ENCODE results near the gene NFATC3. TPM values are rescaled to one million over a fixed set of nuclear protein-coding genes. Genes with fewer than 3 reads are reported as not detected.
"Not testable (repeated sequence)": the region's sequence is repeated elsewhere in the genome, so short reads cannot be mapped to it uniquely, and the experiment has no call there.

Gene NFATC3
- total RNA-seq, 8 experiments from 2014 or later, result 14.0 to 27.0 (median 19.1) TPM

- in situ Hi-C loops (cut with MboI; ENCODE audit: low pct_unique_long_range_greater_than_20kb in 2 of 9, low sequenced_read_pairs in 9 of 9, unreplicated experiment in 9 of 9), result no loop called here
- peak overlapping the region; percentile 61 to 97 (median 83) for H3K4me3 ChIP-seq
- H3K4me1 ChIP-seq (replicated peaks in 1 of 2), result peaks cover 14 to 18% of the 10 kb centered on the region in 2 donors
- 0 to 21% (median 8%) methylated on average over 1 to 6 of the region's 6 CpGs for WGBS, 10 experiments
- no peak for ATAC-seq (replicated peaks in 6 of 8)
- no peak overlapping the region for H3K27ac ChIP-seq
Measured at GRCh38 chr16:68086860-68087268, 1.7 kb downstream of the NFATC3 start.

GRCh38 chr16:68087688-68088087, 2.5 kb downstream of the NFATC3 start:
- Histone ChIP-seq H3K27ac (no peak overlapping the region), H3K4me1 (replicated peaks in 1 of 2) (peaks cover 14 to 18% of the 10 kb centered on the region in 2 donors), H3K4me3 (no peak overlapping the region)
- no peak for ATAC-seq (replicated peaks in 6 of 8)
- in situ Hi-C loops (cut with MboI; ENCODE audit: low pct_unique_long_range_greater_than_20kb in 2 of 9, low sequenced_read_pairs in 9 of 9, unreplicated experiment in 9 of 9), result no loop called here
- 50 to 92% (median 70%) methylated on average over 2 of the region's 2 CpGs; no CpG with 5 or more reads in 5 of the 10 experiments for WGBS, 10 experiments

GRCh38 chr16:68088130-68088972, 3.2 kb downstream of the NFATC3 start:
- ATAC-seq (replicated peaks in 6 of 8), result no peak
- Histone ChIP-seq H3K4me1 (replicated peaks in 1 of 2) (peaks cover 13 to 16% of the 10 kb centered on the region in 2 donors), H3K4me3 (no peak overlapping the region), H3K27ac (no peak overlapping the region)
- in situ Hi-C loops (cut with MboI; ENCODE audit: low pct_unique_long_range_greater_than_20kb in 2 of 9, low sequenced_read_pairs in 9 of 9, unreplicated experiment in 9 of 9), result no loop called here
- WGBS, 10 experiments, result 80 to 100% (median 96%) methylated on average over 1 to 9 of the region's 9 CpGs; no CpG with 5 or more reads in 1 of the 10 experiments

- peaks cover 7 to 9% of the 10 kb centered on the region in 2 donors for H3K4me1 ChIP-seq (replicated peaks in 1 of 2)
- in situ Hi-C loops (cut with MboI; ENCODE audit: low pct_unique_long_range_greater_than_20kb in 2 of 9, low sequenced_read_pairs in 9 of 9, unreplicated experiment in 9 of 9), result no loop called here
- no peak for ATAC-seq (replicated peaks in 6 of 8)
Measured at GRCh38 chr16:68089067-68089466, 3.9 kb downstream of the NFATC3 start.

GRCh38 chr16:68090130-68090529, 5.0 kb downstream of the NFATC3 start:
- in situ Hi-C loops (cut with MboI; ENCODE audit: low pct_unique_long_range_greater_than_20kb in 2 of 9, low sequenced_read_pairs in 9 of 9, unreplicated experiment in 9 of 9), result loop anchor here in 1 of 9 experiments (10.0 kb wide), 1 partner anchor 135 kb away; no protein-coding TSS in a partner anchor
- 40 to 100% (median 83%) methylated on average over 1 to 3 of the region's 3 CpGs for WGBS, 10 experiments

More at GRCh38 chr16:68089067-68089466, 3.9 kb downstream of the NFATC3 start:
- H3K4me3 ChIP-seq, result no peak overlapping the region
- no peak overlapping the region for H3K27ac ChIP-seq
- 59 to 100% (median 91%) methylated on average over 1 to 4 of the region's 4 CpGs for WGBS, 10 experiments

GRCh38 chr16:68090533-68090932, 5.4 kb downstream of the NFATC3 start:
- in situ Hi-C loops (cut with MboI; ENCODE audit: low pct_unique_long_range_greater_than_20kb in 2 of 9, low sequenced_read_pairs in 9 of 9, unreplicated experiment in 9 of 9), result loop anchor here in 1 of 9 experiments (10.0 kb wide), 1 partner anchor 134 kb away; no protein-coding TSS in a partner anchor
- WGBS, 10 experiments, result 43 to 100% (median 77%) methylated on average over 1 to 3 of the region's 3 CpGs
- no peak overlapping the region for H3K27ac ChIP-seq
- no peak for ATAC-seq (replicated peaks in 6 of 8)
- peaks cover 5 to 6% of the 10 kb centered on the region in 2 donors for H3K4me1 ChIP-seq (replicated peaks in 1 of 2)
- H3K4me3 ChIP-seq, result no peak overlapping the region

More at GRCh38 chr16:68090130-68090529, 5.0 kb downstream of the NFATC3 start:
- ATAC-seq (replicated peaks in 6 of 8), result no peak
- no peak overlapping the region for H3K27ac ChIP-seq
- no peak overlapping the region for H3K4me3 ChIP-seq
- peaks cover 5 to 6% of the 10 kb centered on the region in 2 donors for H3K4me1 ChIP-seq (replicated peaks in 1 of 2)

GRCh38 chr16:68091380-68092261, 6.5 kb downstream of the NFATC3 start:
- H3K27ac ChIP-seq, result no peak overlapping the region
- ATAC-seq (replicated peaks in 6 of 8), result peak in 3 of 8 experiments; percentile 34 to 71 (median 46)
- no peak overlapping the region for H3K4me3 ChIP-seq
- H3K4me1 ChIP-seq (replicated peaks in 1 of 2), result peaks cover 5 to 6% of the 10 kb centered on the region in 2 donors
- 89 to 100% (median 100%) methylated on average over 1 to 4 of the region's 5 CpGs; no CpG with 5 or more reads in 3 of the 10 experiments for WGBS, 10 experiments
- in situ Hi-C loops (cut with MboI; ENCODE audit: low pct_unique_long_range_greater_than_20kb in 2 of 9, low sequenced_read_pairs in 9 of 9, unreplicated experiment in 9 of 9), result loop anchor here in 1 of 9 experiments (10.0 kb wide), 1 partner anchor 133 kb away; no protein-coding TSS in a partner anchor

GRCh38 chr16:68092275-68092674, 7.1 kb downstream of the NFATC3 start:
- not testable (repeated sequence) for ATAC-seq (replicated peaks in 6 of 8); H3K4me3 ChIP-seq; H3K27ac ChIP-seq; H3K4me1 ChIP-seq (replicated peaks in 1 of 2)
- in situ Hi-C loops (cut with MboI; ENCODE audit: low pct_unique_long_range_greater_than_20kb in 2 of 9, low sequenced_read_pairs in 9 of 9, unreplicated experiment in 9 of 9), result loop anchor here in 1 of 9 experiments (10.0 kb wide), 1 partner anchor 133 kb away; no protein-coding TSS in a partner anchor
- 87 to 94% (median 91%) methylated on average over 2 to 10 of the region's 10 CpGs; no CpG with 5 or more reads in 4 of the 10 experiments for WGBS, 10 experiments

- in situ Hi-C loops (cut with MboI; ENCODE audit: low pct_unique_long_range_greater_than_20kb in 2 of 9, low sequenced_read_pairs in 9 of 9, unreplicated experiment in 9 of 9), result loop anchor here in 1 of 9 experiments (10.0 kb wide), 1 partner anchor 131 kb away; no protein-coding TSS in a partner anchor
- peaks cover 0 to 5% of the 10 kb centered on the region in 2 donors for H3K4me1 ChIP-seq (replicated peaks in 1 of 2)
- H3K4me3 ChIP-seq, result no peak overlapping the region
- no peak overlapping the region for H3K27ac ChIP-seq
- WGBS, 10 experiments, result 26 to 100% (median 88%) methylated on average over 2 to 5 of the region's 5 CpGs
- peak in 7 of 8 experiments; percentile 37 to 91 (median 70) for ATAC-seq (replicated peaks in 6 of 8)
Measured at GRCh38 chr16:68093816-68094613, 8.8 kb downstream of the NFATC3 start.

GRCh38 chr16:68094614-68094934, 9.4 kb downstream of the NFATC3 start:
- Histone ChIP-seq H3K4me1 (replicated peaks in 1 of 2) (peaks cover 0 to 5% of the 10 kb centered on the region in 2 donors), H3K4me3 (no peak overlapping the region), H3K27ac (no peak overlapping the region)
- ATAC-seq (replicated peaks in 6 of 8), result no peak
- in situ Hi-C loops (cut with MboI; ENCODE audit: low pct_unique_long_range_greater_than_20kb in 2 of 9, low sequenced_read_pairs in 9 of 9, unreplicated experiment in 9 of 9), result loop anchor here in 1 of 9 experiments (10.0 kb wide), 1 partner anchor 130 kb away; no protein-coding TSS in a partner anchor
- WGBS, 10 experiments, result 70 to 100% (median 92%) methylated on average over 2 to 4 of the region's 4 CpGs

- Histone ChIP-seq H3K27ac (no peak overlapping the region), H3K4me1 (replicated peaks in 1 of 2) (peaks cover 0 to 5% of the 10 kb centered on the region in 2 donors), H3K4me3 (no peak overlapping the region)
- 67 to 100% (median 88%) methylated on average over 1 to 2 of the region's 2 CpGs; no CpG with 5 or more reads in 2 of the 10 experiments for WGBS, 10 experiments
- in situ Hi-C loops (cut with MboI; ENCODE audit: low pct_unique_long_range_greater_than_20kb in 2 of 9, low sequenced_read_pairs in 9 of 9, unreplicated experiment in 9 of 9), result loop anchor here in 1 of 9 experiments (10.0 kb wide), 1 partner anchor 128 kb away; no protein-coding TSS in a partner anchor
- ATAC-seq (replicated peaks in 6 of 8), result no peak
Measured at GRCh38 chr16:68096491-68096890, 11.3 kb downstream of the NFATC3 start.

- no peak for ATAC-seq (replicated peaks in 6 of 8)
- in situ Hi-C loops (cut with MboI; ENCODE audit: low pct_unique_long_range_greater_than_20kb in 2 of 9, low sequenced_read_pairs in 9 of 9, unreplicated experiment in 9 of 9), result loop anchor here in 1 of 9 experiments (10.0 kb wide), 1 partner anchor 128 kb away; no protein-coding TSS in a partner anchor
- no peak overlapping the region for H3K27ac ChIP-seq
- H3K4me3 ChIP-seq, result no peak overlapping the region
- peaks cover 0 to 2% of the 10 kb centered on the region in 2 donors for H3K4me1 ChIP-seq (replicated peaks in 1 of 2)
Measured at GRCh38 chr16:68097088-68097487, 11.9 kb downstream of the NFATC3 start.
